SK-N-SH (cell line): Measurements from ENCODE around the gene R3HCC1L. TPM values are rescaled to one million over a fixed set of nuclear protein-coding genes. Genes with fewer than 3 reads are reported as not detected.

Experiments
- CTCF ChIA-PET: fragments of 300-600, 350-600 bp; formaldehyde crosslinking; extraction: SDS; loops from one replicate; lab custom pipeline; 2021; lab: Yijun Ruan, JAX
- POLR2A ChIA-PET: fragments of 350-600 bp; sonication (Branson Sonifier 250); formaldehyde crosslinking; extraction: SDS; loops from one replicate; lab custom pipeline; 2020; ENCODE audit warnings: antibody characterized with exemption, inconsistent platforms; lab: Yijun Ruan, JAX
- DNase-seq: peaks from one replicate; pipeline ENCODE4 v3.0.0; 2012
- H2AFZ ChIP-seq: fragments of 200-600 bp; sonication (generic); 2 replicates; pipeline ENCODE4 v1.8.1; 2016; ENCODE audit warnings: antibody characterized with exemption, mild to moderate bottlenecking, low read depth
- H3F3A ChIP-seq: fragments of 200-600 bp; sonication (generic); replicated peaks from 2 replicates; pipeline ENCODE3; 2016; ENCODE audit warnings: antibody characterized with exemption, mild to moderate bottlenecking; ENCODE audit not compliant: insufficient read depth
- H3K27ac ChIP-seq, 2 experiments: fragments of 200-500 bp in 1 of 2; fragments of 200-600 bp in 1 of 2; sonication (Bioruptor generic) in 1 of 2; sonication (generic), shearing (Covaris generic) in 1 of 2; 2 replicates each; pipeline versions ENCODE4 v1.5.1 to v1.6.1; 2014 to 2016; ENCODE audit warnings: low read depth in 2 of 2, inconsistent platforms in 1 of 2, low read length in 1 of 2, mild to moderate bottlenecking in 1 of 2, mixed read lengths in 1 of 2
- H3K27me3 ChIP-seq: fragments of 200-600 bp; sonication (generic), shearing (Covaris generic); 2 replicates; pipeline ENCODE4 v1.6.1; 2016; ENCODE audit warnings: mixed run types; ENCODE audit not compliant: insufficient read depth
- H3K36me3 ChIP-seq, 2 experiments: fragments of 200-500 bp in 1 of 2; fragments of 200-600 bp in 1 of 2; sonication (Bioruptor generic) in 1 of 2; sonication (generic) in 1 of 2; replicated peaks in 1 of 2; 2 replicates each; pipeline versions ENCODE3 to v1.5.1; 2014 to 2016; ENCODE audit warnings: low read length in 1 of 2, mild to moderate bottlenecking in 1 of 2; ENCODE audit not compliant: insufficient read depth in 2 of 2, control insufficient read depth in 1 of 2
- H3K4me1 ChIP-seq, 2 experiments: fragments of 200-500 bp in 1 of 2; fragments of 200-600 bp in 1 of 2; sonication (Bioruptor generic) in 1 of 2; sonication (generic), shearing (Covaris generic) in 1 of 2; 2 replicates each; pipeline versions ENCODE4 v1.5.1 to v1.6.1; 2014 to 2016; ENCODE audit warnings: low read depth in 1 of 2, low read length in 1 of 2, mixed run types in 1 of 2; ENCODE audit not compliant: insufficient read depth in 2 of 2, control insufficient read depth in 1 of 2
- H3K4me2 ChIP-seq: fragments of 200-600 bp; sonication (generic), shearing (Covaris generic); 2 replicates; pipeline ENCODE4 v1.6.1; 2017; ENCODE audit warnings: mixed run types
- H3K4me3 ChIP-seq, 2 experiments: fragments of 200-500 bp in 1 of 2; fragments of 200-600 bp in 1 of 2; sonication (Bioruptor generic) in 1 of 2; sonication (generic), shearing (Covaris generic) in 1 of 2; 2 replicates each; pipeline versions ENCODE4 v1.5.1 to v1.8.1; 2014 to 2016; ENCODE audit warnings: low read depth in 2 of 2, inconsistent platforms in 1 of 2, low read length in 1 of 2, mild to moderate bottlenecking in 1 of 2, mixed read lengths in 1 of 2, moderate library complexity in 1 of 2
- H3K79me2 ChIP-seq: fragments of 200-600 bp; sonication (generic); 2 replicates; pipeline ENCODE4 v1.8.1; 2017; ENCODE audit warnings: mild to moderate bottlenecking; ENCODE audit not compliant: insufficient read depth
- H3K9ac ChIP-seq: fragments of 200-600 bp; sonication (generic); 2 replicates; pipeline ENCODE4 v1.6.1; 2017; ENCODE audit warnings: mixed run types
- H3K9me2 ChIP-seq: fragments of 200-600 bp; sonication (generic); 2 replicates; pipeline ENCODE4 v1.6.1; 2017; ENCODE audit warnings: mixed run types
- H3K9me3 ChIP-seq: fragments of 200-600 bp; sonication (generic); 2 replicates; pipeline ENCODE4 v1.6.1; 2017; ENCODE audit warnings: mixed run types, mild to moderate bottlenecking, moderate library complexity
- H4K20me1 ChIP-seq: fragments of 200-600 bp; sonication (generic); 2 replicates; pipeline ENCODE4 v1.6.1; 2017; ENCODE audit warnings: mild to moderate bottlenecking, mixed run types; ENCODE audit not compliant: insufficient read depth
- EP300 ChIP-seq, 2 experiments: IDR thresholded peaks; 2 replicates each; pipeline versions ENCODE4 v1.4.0 to v1.6.1; 2012; ENCODE audit warnings: borderline replicate concordance in 1 of 2, low read depth in 1 of 2, low read length in 1 of 2
- FOSL2 ChIP-seq: IDR thresholded peaks from 2 replicates; pipeline ENCODE4 v1.4.0; 2012; ENCODE audit warnings: low read depth, mild to moderate bottlenecking, moderate library complexity, borderline replicate concordance
- FOXM1 ChIP-seq: IDR thresholded peaks from 2 replicates; pipeline ENCODE4 v1.4.0; 2012; ENCODE audit warnings: low read depth, mild to moderate bottlenecking
- GATA2 ChIP-seq: sonication (generic); formaldehyde crosslinking; IDR thresholded peaks from 2 replicates; pipeline ENCODE4 v1.5.0; 2020; ENCODE audit warnings: mild to moderate bottlenecking, missing genetic modification reagents
- MEF2A ChIP-seq: IDR thresholded peaks from 2 replicates; pipeline ENCODE4 v1.4.0; 2012; ENCODE audit warnings: low read depth, borderline replicate concordance
- POLR2AphosphoS5 ChIP-seq: IDR thresholded peaks from 2 replicates; pipeline ENCODE4 v1.6.1; 2012; ENCODE audit warnings: low read depth, low read length
- RXRA ChIP-seq: IDR thresholded peaks from 2 replicates; pipeline ENCODE4 v1.4.0; 2012; ENCODE audit warnings: low read depth, mild to moderate bottlenecking, borderline replicate concordance
- SIN3A ChIP-seq: IDR thresholded peaks from 2 replicates; pipeline ENCODE4 v1.6.1; 2012; ENCODE audit warnings: low read depth, mild to moderate bottlenecking, low read length, moderate library complexity, borderline replicate concordance
- SMC3 ChIP-seq: IDR thresholded peaks from 2 replicates; pipeline ENCODE4 v1.6.1; 2012; ENCODE audit warnings: low read depth, low read length, improper control_type of control experiment
- TAF1 ChIP-seq: IDR thresholded peaks from 2 replicates; pipeline ENCODE4 v1.6.1; 2012; ENCODE audit warnings: low read depth, mild to moderate bottlenecking, low read length, moderate library complexity, borderline replicate concordance
- TEAD4 ChIP-seq: IDR thresholded peaks from 2 replicates; pipeline ENCODE4 v1.4.0; 2012; ENCODE audit warnings: mild to moderate bottlenecking, borderline replicate concordance; ENCODE audit not compliant: insufficient read depth
- YY1 ChIP-seq: IDR thresholded peaks from 2 replicates; pipeline ENCODE4 v1.4.0; 2012; ENCODE audit warnings: low read depth, mild to moderate bottlenecking
- WGBS: methylation state at CpG from one replicate; pipeline ENCODE4 v1.1.6; 2017; ENCODE audit warnings: low lambda C conversion rate; 5-methylcytosine and 5-hydroxymethylcytosine counted together
- polyA plus RNA-seq, 3 experiments: library from polyadenylated mRNA; depleted of rRNA; stranded (reverse); fragments of >200 nt; gene quantifications; 2 replicates each; pipeline ENCODE4 v1.2.3, GENCODE V29; 2012
- TF ChIP-seq, protein P1 (sequence below): IDR thresholded peaks from 2 replicates; pipeline ENCODE4; 2012
- TF ChIP-seq, protein P2 (sequence below): fragments of 150-350 bp; IDR thresholded peaks from 2 replicates; pipeline ENCODE4 v1.6.1; 2017; ENCODE audit warnings: antibody characterized with exemption, low read length, low read depth, borderline replicate concordance
- TF ChIP-seq, protein P3 (sequence below): IDR thresholded peaks from 2 replicates; pipeline ENCODE4 v1.4.0; 2012; ENCODE audit warnings: low read depth, borderline replicate concordance
- TF ChIP-seq, protein P4 (sequence below): fragments of 150-350 bp; IDR thresholded peaks from 2 replicates; pipeline ENCODE4 v1.6.1; 2016; ENCODE audit warnings: mild to moderate bottlenecking, low read depth, low read length
- TF ChIP-seq, protein P5 (sequence below): IDR thresholded peaks from 2 replicates; pipeline ENCODE4 v1.4.0; 2012; ENCODE audit warnings: low read depth
- TF ChIP-seq, protein P6 (sequence below): IDR thresholded peaks from 2 replicates; pipeline ENCODE4 v1.4.0; 2012; ENCODE audit warnings: low read depth, borderline replicate concordance

R3HCC1L gene
- polyA plus RNA-seq, 1 of the 3 experiments (the other 2 are of a cell fraction): 6.0 TPM

DNA sequence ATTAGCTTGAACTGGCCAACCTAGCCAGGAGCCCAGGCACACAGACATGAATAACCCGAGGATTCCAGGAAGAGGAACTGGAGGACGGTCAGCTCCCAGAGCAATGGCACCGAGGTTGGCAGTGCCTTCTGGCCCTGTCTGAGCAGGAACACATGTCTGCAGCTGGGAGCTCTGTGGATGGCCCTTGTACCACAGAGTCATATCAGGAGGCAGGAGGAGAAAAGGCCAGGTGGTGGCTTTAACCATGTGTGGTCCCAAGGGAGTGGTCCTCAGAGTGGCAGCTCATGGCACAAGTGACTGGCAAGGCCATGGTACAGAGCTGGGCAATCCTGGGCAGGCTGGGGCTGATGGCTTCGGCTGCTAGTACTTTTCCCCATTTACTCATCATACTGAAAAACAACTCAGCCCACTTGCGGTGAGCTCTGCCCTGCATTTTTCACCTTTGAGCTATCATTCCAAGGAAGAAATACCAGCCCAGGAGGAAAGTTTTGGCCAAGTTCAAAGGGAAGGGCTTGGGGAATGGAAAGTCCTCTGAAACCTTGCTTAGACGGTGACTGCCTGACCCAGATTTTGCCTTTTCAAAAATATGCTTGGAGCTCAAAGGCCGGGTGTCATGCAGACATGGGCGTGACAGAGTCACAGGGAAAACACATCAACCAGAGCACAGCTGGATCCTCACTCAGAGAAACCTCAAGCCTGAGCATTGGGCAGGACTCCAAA is 159.3 kb downstream of the R3HCC1L start:
- TF ChIP-seq, protein P1, sequence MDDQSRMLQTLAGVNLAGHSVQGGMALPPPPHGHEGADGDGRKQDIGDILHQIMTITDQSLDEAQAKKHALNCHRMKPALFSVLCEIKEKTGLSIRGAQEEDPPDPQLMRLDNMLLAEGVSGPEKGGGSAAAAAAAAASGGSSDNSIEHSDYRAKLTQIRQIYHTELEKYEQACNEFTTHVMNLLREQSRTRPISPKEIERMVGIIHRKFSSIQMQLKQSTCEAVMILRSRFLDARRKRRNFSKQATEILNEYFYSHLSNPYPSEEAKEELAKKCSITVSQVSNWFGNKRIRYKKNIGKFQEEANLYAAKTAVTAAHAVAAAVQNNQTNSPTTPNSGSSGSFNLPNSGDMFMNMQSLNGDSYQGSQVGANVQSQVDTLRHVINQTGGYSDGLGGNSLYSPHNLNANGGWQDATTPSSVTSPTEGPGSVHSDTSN: no peak
- TF ChIP-seq SMC3 (no peak), EP300 (IDR thresholded peaks at IDR 0.05; ENCODE audit: borderline replicate concordance in 1 of 2, low read depth in 1 of 2, low read length in 1 of 2) (no peak), YY1 (no peak), POLR2AphosphoS5 (no peak), TEAD4 (no peak), MEF2A (no peak), FOXM1 (no peak), SIN3A (no peak), GATA2 (CRISPR knock-in tag) (no peak), FOSL2 (no peak), RXRA (no peak), TAF1 (no peak)
- TF ChIP-seq, protein P2, sequence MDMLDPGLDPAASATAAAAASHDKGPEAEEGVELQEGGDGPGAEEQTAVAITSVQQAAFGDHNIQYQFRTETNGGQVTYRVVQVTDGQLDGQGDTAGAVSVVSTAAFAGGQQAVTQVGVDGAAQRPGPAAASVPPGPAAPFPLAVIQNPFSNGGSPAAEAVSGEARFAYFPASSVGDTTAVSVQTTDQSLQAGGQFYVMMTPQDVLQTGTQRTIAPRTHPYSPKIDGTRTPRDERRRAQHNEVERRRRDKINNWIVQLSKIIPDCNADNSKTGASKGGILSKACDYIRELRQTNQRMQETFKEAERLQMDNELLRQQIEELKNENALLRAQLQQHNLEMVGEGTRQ: no peak
- TF ChIP-seq, protein P3, sequence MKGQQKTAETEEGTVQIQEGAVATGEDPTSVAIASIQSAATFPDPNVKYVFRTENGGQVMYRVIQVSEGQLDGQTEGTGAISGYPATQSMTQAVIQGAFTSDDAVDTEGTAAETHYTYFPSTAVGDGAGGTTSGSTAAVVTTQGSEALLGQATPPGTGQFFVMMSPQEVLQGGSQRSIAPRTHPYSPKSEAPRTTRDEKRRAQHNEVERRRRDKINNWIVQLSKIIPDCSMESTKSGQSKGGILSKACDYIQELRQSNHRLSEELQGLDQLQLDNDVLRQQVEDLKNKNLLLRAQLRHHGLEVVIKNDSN: no peak
- TF ChIP-seq, protein P4, sequence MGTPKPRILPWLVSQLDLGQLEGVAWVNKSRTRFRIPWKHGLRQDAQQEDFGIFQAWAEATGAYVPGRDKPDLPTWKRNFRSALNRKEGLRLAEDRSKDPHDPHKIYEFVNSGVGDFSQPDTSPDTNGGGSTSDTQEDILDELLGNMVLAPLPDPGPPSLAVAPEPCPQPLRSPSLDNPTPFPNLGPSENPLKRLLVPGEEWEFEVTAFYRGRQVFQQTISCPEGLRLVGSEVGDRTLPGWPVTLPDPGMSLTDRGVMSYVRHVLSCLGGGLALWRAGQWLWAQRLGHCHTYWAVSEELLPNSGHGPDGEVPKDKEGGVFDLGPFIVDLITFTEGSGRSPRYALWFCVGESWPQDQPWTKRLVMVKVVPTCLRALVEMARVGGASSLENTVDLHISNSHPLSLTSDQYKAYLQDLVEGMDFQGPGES: no peak
- TF ChIP-seq, protein P5, sequence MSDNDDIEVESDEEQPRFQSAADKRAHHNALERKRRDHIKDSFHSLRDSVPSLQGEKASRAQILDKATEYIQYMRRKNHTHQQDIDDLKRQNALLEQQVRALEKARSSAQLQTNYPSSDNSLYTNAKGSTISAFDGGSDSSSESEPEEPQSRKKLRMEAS: no peak
- TF ChIP-seq, protein P6, sequence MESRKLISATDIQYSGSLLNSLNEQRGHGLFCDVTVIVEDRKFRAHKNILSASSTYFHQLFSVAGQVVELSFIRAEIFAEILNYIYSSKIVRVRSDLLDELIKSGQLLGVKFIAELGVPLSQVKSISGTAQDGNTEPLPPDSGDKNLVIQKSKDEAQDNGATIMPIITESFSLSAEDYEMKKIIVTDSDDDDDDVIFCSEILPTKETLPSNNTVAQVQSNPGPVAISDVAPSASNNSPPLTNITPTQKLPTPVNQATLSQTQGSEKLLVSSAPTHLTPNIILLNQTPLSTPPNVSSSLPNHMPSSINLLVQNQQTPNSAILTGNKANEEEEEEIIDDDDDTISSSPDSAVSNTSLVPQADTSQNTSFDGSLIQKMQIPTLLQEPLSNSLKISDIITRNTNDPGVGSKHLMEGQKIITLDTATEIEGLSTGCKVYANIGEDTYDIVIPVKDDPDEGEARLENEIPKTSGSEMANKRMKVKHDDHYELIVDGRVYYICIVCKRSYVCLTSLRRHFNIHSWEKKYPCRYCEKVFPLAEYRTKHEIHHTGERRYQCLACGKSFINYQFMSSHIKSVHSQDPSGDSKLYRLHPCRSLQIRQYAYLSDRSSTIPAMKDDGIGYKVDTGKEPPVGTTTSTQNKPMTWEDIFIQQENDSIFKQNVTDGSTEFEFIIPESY: no peak
- TF ChIP-seq, all 33 proteins: peak for 0
- 70% methylated on average over 8 of the region's 8 CpGs for WGBS
- Histone ChIP-seq H3K9me3 (no peaks in the 10 kb centered on the region), H3K36me3 (no peaks in the 10 kb centered on the region), H3K4me3 (no peak overlapping the region), H3F3A (no peaks in the 10 kb centered on the region), H2AFZ (no peak overlapping the region), H3K27ac (no peak overlapping the region), H3K4me1 (peaks cover 0 to 12% of the 10 kb centered on the region in 2 experiments; a peak in 1 of 4 replicates), H3K9ac (no peak overlapping the region), H3K27me3 (no peaks in the 10 kb centered on the region; the same call in 1 of the 2 replicates), H3K79me2 (no peaks in the 10 kb centered on the region), H3K9me2 (no peaks in the 10 kb centered on the region), H3K4me2 (no peak overlapping the region), H4K20me1 (no peaks in the 10 kb centered on the region)
- CTCF ChIA-PET: interaction anchor here (0.7 to 1.5 kb wide), 3 partner anchors 16 to 52 kb away, joined by 3 to 5 read pairs (median 5); no protein-coding TSS in a partner anchor
- DNase-seq: no peak
- POLR2A ChIA-PET: no interaction called here
